Uterus (tissue), 2 donors: ENCODE measurements around the gene PRR4.

Source experiments
- POLR2A ChIP-seq, 2 donors: fragments of 450-650 bp; IDR thresholded peaks; one replicate each; pipeline ENCODE4 v1.6.1; 2016; ENCODE audit warnings: antibody characterized with exemption in 2 of 2, mild to moderate bottlenecking in 1 of 2, moderate library complexity in 1 of 2
- TF ChIP-seq, protein P1 (sequence below), 4 experiments: fragments of 200-600 bp in 2 of 4; fragments of 450-650 bp in 2 of 4; sonication (generic) in 2 of 4; IDR thresholded peaks; one replicate each; pipeline ENCODE4 v1.5.1; 2016 to 2019; ENCODE audit warnings: antibody characterized with exemption in 4 of 4, mild to moderate bottlenecking in 2 of 4, moderate library complexity in 1 of 4

DNA sequence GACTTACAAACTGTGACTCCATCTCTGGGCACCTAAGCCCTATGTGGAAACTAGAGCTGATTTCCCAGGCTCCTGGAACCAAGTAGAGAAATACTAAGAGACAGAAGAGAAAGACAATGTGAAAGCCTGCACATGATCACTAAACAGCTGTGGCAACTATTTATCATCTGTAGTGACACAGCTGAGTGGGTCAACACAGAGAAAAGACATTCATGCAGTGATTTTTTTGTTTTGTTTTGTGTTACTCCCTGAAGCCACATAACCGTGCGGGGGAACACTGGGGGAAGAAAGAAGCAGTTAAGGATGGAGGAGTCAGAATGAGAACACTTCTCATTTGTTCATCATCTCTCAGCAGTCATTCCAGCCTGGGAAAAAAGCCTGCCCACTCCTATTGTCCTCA, 1.5 kb downstream of the PRR4 start:
- TF ChIP-seq, protein P1, sequence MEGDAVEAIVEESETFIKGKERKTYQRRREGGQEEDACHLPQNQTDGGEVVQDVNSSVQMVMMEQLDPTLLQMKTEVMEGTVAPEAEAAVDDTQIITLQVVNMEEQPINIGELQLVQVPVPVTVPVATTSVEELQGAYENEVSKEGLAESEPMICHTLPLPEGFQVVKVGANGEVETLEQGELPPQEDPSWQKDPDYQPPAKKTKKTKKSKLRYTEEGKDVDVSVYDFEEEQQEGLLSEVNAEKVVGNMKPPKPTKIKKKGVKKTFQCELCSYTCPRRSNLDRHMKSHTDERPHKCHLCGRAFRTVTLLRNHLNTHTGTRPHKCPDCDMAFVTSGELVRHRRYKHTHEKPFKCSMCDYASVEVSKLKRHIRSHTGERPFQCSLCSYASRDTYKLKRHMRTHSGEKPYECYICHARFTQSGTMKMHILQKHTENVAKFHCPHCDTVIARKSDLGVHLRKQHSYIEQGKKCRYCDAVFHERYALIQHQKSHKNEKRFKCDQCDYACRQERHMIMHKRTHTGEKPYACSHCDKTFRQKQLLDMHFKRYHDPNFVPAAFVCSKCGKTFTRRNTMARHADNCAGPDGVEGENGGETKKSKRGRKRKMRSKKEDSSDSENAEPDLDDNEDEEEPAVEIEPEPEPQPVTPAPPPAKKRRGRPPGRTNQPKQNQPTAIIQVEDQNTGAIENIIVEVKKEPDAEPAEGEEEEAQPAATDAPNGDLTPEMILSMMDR (IDR thresholded peaks at IDR 0.05): no peak
- TF ChIP-seq POLR2A (IDR thresholded peaks at IDR 0.05): no peak
